ENCODE data around the gene KCNK7.

GRCh38 chr11:65558002-65558929, 37.3 kb downstream of the KCNK7 start, which contains the start of gene LTBP3:
- TF ChIP-seq CTCF (IDR thresholded peaks at IDR 0.05; ENCODE audit: borderline replicate concordance, extremely low read depth, low read length, poor library complexity, severe bottlenecking) (no peak), EZH2 (IDR thresholded peaks at IDR 0.05; ENCODE audit: borderline replicate concordance, low read depth, low read length, severe bottlenecking) (peak; percentile 85)
